Stimulated activated CD4-positive, alpha-beta T cell treated with anti-CD3 and anti-CD28 coated beads, Interleukin-12 subunit alpha, Interleukin-12 subunit beta, amount 100 ng/mL, for 48 hours (primary cell): ENCODE measurements around the gene RBM44.

Experiments used
- DNase-seq, 3 donors: peaks; one replicate each; pipeline ENCODE4 v3.0.0-alpha.2; 2020; ENCODE audit warnings: low read depth in 2 of 3, low spot score in 1 of 3

The RBM44 gene

GRCh38 chr2:237869343-237870102 lies 70.9 kb downstream of the RBM44 start:
- DNase-seq = no peak

- no peak for DNase-seq
Observed at GRCh38 chr2:237870126-237870525, 71.5 kb downstream of the RBM44 start.

- DNase-seq = no peak
Observed at GRCh38 chr2:237870754-237871651, 72.4 kb downstream of the RBM44 start.

GRCh38 chr2:237872178-237872887 lies 73.8 kb downstream of the RBM44 start:
- DNase-seq = no peak

GRCh38 chr2:237873421-237873831 lies 74.8 kb downstream of the RBM44 start:
- DNase-seq = no peak

- DNase-seq = no peak
Observed at GRCh38 chr2:237873897-237874551, 75.4 kb downstream of the RBM44 start.

- no peak for DNase-seq
Observed at GRCh38 chr2:237874585-237875161, 76.1 kb downstream of the RBM44 start.

GRCh38 chr2:237875256-237876060 lies 76.9 kb downstream of the RBM44 start:
- DNase-seq = no peak

- no peak for DNase-seq
Observed at GRCh38 chr2:237876061-237876526, 77.5 kb downstream of the RBM44 start.

GRCh38 chr2:237876532-237876931 lies 78.0 kb downstream of the RBM44 start:
- no peak for DNase-seq

GRCh38 chr2:237876951-237877491 lies 78.4 kb downstream of the RBM44 start:
- no peak for DNase-seq

GRCh38 chr2:237877576-237878307 lies 79.2 kb downstream of the RBM44 start:
- DNase-seq = no peak

- DNase-seq = no peak
Observed at GRCh38 chr2:237878321-237879057, 79.9 kb downstream of the RBM44 start.

GRCh38 chr2:237879058-237879430 lies 80.5 kb downstream of the RBM44 start:
- no peak for DNase-seq

- no peak for DNase-seq
Observed at GRCh38 chr2:237879991-237880560, 81.5 kb downstream of the RBM44 start.

- no peak for DNase-seq
Observed at GRCh38 chr2:237882510-237883481, 84.2 kb downstream of the RBM44 start.
